Lower leg skin (tissue), 3 donors: ENCODE data around the gene PEA15.

ENCODE experiments used
- POLR2A ChIP-seq, 2 donors: fragments of 450-650 bp; IDR thresholded peaks; one replicate each; pipeline ENCODE4 v1.6.1; 2016 to 2017; ENCODE audit warnings: antibody characterized with exemption in 2 of 2, mild to moderate bottlenecking in 1 of 2, moderate library complexity in 1 of 2
- TF ChIP-seq, protein P1 (sequence below), 3 donors: fragments of 450-650 bp; IDR thresholded peaks; one replicate each; pipeline ENCODE4 v1.5.1; 2016; ENCODE audit warnings: antibody characterized with exemption in 3 of 3, mild to moderate bottlenecking in 3 of 3, moderate library complexity in 2 of 3

DNA sequence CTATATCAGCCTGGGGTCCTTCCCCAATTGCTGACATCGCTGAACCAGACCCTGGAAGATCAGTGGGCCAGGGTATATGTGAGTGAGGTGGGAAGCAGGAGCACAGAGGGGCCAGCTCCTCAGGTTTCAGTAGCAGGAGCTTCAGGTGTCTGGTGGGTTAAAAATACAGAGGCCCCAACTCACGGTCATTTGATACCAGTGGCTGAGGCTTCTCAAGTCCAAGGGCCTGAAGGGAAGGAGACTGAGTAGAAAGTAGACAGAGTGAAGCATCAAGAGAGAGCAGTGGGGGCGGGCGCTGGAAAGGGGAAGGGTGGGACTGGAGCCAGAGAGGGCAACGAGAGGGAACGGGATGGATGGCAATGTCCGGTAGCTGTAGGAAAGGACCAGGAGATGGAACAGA is 16.8 kb upstream of the PEA15 start:
- TF ChIP-seq, protein P1, sequence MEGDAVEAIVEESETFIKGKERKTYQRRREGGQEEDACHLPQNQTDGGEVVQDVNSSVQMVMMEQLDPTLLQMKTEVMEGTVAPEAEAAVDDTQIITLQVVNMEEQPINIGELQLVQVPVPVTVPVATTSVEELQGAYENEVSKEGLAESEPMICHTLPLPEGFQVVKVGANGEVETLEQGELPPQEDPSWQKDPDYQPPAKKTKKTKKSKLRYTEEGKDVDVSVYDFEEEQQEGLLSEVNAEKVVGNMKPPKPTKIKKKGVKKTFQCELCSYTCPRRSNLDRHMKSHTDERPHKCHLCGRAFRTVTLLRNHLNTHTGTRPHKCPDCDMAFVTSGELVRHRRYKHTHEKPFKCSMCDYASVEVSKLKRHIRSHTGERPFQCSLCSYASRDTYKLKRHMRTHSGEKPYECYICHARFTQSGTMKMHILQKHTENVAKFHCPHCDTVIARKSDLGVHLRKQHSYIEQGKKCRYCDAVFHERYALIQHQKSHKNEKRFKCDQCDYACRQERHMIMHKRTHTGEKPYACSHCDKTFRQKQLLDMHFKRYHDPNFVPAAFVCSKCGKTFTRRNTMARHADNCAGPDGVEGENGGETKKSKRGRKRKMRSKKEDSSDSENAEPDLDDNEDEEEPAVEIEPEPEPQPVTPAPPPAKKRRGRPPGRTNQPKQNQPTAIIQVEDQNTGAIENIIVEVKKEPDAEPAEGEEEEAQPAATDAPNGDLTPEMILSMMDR (IDR thresholded peaks at IDR 0.05), result no peak
- TF ChIP-seq POLR2A (IDR thresholded peaks at IDR 0.05), result no peak
